HG03108 (cell line): Measurements from ENCODE around the gene STAC.
"Not testable (repeated sequence)": the region's sequence is repeated elsewhere in the genome, so short reads cannot be mapped to it uniquely, and the experiment has no call there.

Experiments
- ATAC-seq: cut with Tn5 transposase; IDR thresholded peaks from one replicate; pipeline ENCODE4 v1.9.1; 2021; ENCODE audit warnings: moderate library complexity; ENCODE audit not compliant: unreplicated experiment

Gene STAC

DNA sequence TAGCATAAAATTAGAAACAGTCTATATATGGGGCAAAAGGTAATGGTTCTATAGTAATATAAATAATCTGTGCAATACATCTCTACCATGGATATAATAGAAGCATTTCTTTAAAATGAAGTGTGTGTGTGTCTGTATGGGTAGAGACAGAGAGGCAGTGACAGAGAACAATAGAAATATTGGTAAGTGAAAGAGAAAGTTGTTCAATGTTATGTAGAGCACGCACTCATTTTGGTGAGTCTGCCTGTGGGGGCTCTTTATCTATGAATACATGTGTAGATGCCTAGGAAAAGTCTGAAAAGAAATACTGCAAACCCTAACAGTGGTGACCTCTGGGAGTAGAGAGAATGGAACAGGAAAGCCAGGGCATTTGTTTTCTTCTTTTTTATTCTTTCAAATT is 182.6 kb downstream of the STAC start:
- no peak for ATAC-seq

GRCh38 chr3:36575241-36575640 is 194.9 kb downstream of the STAC start:
- ATAC-seq: no peak

DNA sequence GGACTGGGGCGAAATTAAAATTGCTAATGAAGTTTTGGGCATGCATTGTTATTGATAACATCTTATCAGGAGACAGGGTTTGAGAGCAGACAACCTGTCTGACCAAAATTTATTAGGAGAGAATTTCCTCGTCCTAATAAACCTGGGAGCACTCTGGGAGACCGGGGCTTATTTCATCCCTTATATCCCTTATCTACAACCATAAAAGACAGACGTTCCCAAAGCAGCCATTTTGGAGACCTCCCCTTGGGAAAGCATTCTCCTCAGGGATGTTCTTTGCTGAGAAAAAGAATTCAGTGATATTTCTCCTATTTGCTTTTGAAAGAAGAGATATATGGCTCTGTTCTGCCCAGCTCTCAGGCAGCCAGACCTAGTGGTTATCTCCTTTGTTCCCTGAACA is 198.1 kb downstream of the STAC start:
- ATAC-seq: not testable (repeated sequence)

DNA sequence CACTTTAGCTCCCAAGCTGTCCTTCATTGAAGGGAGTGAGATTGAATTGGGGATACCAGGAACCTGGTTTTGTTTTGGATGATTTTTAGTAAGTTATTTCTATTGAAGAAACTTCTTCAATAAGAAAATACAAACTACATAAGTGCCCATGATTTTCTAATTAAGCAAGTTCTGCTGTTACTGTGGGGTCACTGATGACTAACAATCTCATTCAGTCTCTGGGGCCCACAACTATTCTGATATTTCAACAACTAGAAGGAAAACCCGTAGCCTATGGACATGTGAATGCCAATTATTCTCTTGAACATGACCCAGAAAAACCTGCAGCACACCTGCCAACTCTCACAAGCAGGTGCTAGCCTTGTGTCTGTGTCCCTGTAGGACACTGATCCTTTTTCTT is 199.4 kb downstream of the STAC start:
- ATAC-seq: no peak

DNA sequence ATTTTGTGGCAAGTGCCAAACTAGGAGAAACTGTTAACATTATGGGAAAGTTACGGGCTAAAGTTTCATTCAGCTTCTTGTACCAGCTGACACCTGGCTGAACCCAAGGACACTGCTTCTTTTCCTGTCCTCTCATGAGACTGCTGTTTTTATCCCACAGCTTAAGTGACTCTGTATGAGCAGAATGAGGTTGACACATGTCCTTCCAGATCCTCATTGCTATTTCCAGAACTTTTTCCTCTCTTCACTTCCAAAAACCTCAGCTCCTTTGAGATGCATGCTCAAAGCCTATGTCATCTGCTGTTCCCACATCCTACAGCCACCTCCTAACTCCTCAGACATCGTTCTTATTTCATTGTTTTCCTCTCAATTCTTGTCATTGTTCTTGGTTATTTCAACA is 200.4 kb downstream of the STAC start:
- ATAC-seq: no peak

DNA sequence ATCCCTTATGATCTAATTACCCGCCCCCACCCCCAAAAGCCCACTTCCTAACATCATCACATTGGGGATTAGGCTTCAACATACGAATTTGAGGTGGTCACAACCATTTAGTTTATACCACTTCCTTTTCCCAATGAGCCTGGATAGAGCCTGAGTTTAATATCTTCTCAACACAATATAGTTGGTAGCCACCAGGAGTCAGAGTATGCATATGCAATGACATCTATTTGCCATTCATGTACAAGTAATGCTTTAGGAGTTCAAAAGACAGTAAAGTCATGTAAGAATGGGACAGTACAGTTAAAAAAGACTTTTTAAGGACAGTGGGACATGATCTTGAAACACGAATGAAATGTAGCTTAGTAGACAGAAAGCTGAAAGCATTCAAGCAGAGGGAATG is 211.7 kb downstream of the STAC start:
- no peak for ATAC-seq

DNA sequence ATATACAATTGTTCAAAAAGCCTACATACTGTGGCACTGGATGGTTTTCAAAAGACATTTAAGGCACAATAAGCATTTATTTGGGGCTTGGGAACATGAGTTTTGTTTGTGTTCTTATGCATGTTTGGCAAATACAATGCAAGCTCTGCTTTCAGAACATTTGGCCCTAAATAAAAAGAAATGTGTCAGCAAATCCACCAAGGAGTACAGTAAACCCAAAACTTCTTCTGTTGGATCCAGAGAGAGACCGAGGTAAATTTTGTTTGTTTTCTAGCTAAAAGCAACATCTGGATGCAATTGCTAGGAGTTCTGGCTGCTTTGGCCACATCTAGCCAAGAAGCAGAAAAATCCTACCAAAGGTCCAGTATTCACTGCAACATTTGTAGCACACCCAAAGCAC is 215.2 kb downstream of the STAC start:
- no peak for ATAC-seq

DNA sequence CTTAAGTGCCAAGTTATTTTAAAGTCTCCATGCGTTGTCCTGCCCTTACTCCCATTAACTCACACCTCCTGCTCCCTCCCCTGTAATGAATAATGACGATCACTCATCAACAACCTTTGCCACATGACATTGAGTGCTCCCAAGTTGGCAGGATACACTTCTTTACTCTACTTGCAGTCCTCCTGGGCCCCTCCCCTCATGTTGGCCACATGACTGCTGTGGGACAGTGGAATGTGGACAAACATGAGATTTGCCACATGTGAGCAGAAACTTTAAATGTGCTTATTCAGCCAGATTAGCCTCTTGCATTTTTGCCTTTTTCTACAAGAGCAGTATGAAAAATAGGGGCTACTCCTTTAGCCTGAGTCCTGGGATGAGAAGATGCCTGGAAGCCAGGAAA is 216.1 kb downstream of the STAC start:
- ATAC-seq: no peak

DNA sequence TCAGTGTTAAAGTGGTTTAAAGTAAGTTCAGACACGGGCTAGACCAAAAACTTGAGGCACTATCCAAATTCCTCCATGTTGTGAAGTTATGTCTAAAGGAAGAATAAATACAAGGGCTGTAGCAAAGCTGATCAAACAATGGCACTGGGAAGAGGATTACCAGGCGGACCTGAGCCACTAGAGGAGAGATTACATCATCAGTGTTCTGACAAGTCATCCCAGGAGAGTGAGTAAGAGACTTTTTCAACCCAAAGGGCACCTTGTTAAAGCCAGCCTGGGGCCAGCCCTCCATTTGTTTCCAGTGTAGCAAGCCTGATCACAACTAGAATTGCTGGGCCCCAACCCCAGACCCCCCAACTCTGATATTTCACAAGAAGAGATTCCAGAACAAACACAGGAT is 217.1 kb downstream of the STAC start:
- no peak for ATAC-seq
